Measurements from ENCODE around the gene EP300.

DNA sequence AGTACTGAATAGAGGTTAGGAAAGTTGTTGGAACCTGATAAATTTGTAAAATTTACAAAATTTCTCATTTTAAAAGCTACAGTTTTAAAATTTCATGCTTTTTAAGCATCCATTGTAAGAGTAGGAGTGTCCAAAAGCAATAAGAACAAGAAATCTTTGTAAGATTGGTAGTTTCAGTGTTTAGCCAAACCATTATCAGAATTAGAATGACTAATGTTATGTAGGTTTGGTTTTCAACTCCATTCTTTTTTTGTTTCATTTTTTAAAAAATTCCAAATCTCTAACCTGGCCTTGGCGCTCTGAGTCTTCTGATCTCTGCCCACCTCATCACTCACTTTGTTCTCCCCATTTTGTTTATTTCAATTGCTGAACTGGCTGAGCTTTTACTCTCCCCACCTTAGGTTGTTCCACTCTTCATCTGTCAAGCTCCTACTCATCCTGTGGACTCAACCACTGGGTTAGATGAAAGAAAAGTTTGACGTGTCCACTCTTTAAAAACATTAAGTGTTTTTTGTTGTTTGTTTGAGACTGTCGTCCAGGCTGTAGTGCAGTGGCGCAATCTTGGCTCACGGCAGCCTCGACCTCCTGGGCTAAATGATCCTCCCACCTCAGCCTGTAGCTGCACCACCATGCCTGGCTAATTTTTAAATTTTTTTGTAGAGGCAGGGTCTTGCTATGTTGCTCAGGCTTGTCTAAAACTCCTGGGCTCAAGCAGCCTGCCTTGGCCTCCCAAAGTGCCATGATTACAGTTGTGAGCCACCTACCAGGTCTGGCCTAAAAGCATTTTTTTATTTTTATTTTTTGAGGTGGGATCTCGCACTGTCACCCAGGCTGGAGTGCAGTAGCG is 14.0 kb downstream of the EP300 start:
- TF ChIP-seq EZH2 (IDR thresholded peaks at IDR 0.05; ENCODE audit: low read length, unreplicated experiment) (no peak), EZH2phosphoT487 (IDR thresholded peaks at IDR 0.05; ENCODE audit: borderline replicate concordance, low read length) (no peak)
- TF ChIP-seq, protein P1, sequence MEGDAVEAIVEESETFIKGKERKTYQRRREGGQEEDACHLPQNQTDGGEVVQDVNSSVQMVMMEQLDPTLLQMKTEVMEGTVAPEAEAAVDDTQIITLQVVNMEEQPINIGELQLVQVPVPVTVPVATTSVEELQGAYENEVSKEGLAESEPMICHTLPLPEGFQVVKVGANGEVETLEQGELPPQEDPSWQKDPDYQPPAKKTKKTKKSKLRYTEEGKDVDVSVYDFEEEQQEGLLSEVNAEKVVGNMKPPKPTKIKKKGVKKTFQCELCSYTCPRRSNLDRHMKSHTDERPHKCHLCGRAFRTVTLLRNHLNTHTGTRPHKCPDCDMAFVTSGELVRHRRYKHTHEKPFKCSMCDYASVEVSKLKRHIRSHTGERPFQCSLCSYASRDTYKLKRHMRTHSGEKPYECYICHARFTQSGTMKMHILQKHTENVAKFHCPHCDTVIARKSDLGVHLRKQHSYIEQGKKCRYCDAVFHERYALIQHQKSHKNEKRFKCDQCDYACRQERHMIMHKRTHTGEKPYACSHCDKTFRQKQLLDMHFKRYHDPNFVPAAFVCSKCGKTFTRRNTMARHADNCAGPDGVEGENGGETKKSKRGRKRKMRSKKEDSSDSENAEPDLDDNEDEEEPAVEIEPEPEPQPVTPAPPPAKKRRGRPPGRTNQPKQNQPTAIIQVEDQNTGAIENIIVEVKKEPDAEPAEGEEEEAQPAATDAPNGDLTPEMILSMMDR (conservative IDR thresholded peaks at IDR 0.05; ENCODE audit: low read depth, low read length), result no peak
